Measurements from ENCODE around the gene DHX34.
"Not testable (repeated sequence)": the region's sequence is repeated elsewhere in the genome, so short reads cannot be mapped to it uniquely, and the experiment has no call there.

The DHX34 gene, protein sequence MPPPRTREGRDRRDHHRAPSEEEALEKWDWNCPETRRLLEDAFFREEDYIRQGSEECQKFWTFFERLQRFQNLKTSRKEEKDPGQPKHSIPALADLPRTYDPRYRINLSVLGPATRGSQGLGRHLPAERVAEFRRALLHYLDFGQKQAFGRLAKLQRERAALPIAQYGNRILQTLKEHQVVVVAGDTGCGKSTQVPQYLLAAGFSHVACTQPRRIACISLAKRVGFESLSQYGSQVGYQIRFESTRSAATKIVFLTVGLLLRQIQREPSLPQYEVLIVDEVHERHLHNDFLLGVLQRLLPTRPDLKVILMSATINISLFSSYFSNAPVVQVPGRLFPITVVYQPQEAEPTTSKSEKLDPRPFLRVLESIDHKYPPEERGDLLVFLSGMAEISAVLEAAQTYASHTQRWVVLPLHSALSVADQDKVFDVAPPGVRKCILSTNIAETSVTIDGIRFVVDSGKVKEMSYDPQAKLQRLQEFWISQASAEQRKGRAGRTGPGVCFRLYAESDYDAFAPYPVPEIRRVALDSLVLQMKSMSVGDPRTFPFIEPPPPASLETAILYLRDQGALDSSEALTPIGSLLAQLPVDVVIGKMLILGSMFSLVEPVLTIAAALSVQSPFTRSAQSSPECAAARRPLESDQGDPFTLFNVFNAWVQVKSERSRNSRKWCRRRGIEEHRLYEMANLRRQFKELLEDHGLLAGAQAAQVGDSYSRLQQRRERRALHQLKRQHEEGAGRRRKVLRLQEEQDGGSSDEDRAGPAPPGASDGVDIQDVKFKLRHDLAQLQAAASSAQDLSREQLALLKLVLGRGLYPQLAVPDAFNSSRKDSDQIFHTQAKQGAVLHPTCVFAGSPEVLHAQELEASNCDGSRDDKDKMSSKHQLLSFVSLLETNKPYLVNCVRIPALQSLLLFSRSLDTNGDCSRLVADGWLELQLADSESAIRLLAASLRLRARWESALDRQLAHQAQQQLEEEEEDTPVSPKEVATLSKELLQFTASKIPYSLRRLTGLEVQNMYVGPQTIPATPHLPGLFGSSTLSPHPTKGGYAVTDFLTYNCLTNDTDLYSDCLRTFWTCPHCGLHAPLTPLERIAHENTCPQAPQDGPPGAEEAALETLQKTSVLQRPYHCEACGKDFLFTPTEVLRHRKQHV

DNA sequence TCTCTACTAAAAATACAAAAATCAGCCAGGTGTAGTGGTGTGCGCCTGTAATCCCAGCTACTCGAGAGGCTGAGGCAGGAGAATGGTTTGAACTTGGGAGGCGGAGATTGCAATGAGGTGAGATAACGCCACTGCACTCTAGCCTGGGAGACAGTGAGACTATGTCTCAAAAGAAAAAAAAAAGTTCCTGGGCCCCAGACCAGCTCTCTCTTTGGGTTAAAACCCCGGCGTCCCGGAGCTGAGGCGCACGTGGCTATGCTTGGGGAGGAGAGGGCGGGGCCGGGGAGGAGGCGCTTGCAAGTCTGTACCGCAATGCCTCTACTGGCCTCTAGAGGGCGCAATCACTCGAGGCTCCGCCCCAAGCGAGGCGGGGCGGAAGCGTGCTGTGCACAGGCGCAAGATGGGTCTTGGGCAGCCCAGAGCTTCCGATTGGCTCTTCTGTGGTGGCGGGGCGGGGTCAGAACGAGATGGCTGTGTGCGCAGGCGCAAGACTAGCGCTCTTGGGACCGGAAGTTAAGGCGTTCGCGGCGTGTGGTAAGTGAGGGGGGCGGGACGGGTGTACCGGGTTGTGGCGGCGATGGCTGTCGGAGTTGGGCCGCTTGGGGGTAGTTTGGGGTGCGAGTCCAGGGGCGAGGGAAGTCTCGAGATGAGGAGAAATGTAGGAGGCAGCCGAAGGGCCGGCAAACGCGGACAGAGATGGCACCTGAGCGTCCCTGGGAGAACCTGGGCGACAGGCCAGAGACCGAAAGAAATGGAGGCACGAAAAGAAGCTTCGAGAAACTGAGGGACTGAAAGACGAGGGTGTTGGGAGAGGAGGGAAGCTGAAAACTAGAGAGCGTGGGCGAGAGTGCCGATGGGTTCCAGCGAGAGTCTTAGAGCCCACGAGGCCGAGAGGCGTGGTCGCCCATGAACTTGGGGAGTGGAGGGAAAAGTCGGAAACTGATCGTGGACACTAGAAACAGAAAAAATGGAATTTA lies at the start of gene DHX34:
Gene DHX34, plus strand, starts transcription at position 497 of the 977 bp plus-strand sequence. CDS start 3,716 bp downstream, outside the sequence.
- DNase-seq: peak; percentile 100

DNA sequence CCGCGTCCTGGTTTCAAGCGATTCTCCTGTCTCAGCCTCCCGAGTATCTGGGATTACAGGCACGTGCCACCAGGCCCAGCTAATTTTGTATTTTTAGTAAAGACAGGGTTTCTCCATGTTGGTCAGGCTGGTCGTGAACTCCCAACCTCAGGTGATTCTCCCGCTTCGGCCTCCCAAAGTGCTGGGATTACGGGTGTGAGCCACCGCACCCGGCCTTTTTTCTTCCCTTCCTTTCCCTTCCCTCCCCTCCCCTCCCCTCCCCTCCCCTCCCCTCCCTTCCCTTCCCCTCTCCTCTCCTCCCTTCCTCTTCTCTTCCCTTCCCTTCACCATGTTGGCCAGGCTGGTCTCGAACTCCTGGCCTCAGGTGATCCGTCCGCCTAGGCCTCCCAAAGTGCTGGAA lies 48.2 kb upstream of the DHX34 start:
- not testable (repeated sequence) for DNase-seq

DNA sequence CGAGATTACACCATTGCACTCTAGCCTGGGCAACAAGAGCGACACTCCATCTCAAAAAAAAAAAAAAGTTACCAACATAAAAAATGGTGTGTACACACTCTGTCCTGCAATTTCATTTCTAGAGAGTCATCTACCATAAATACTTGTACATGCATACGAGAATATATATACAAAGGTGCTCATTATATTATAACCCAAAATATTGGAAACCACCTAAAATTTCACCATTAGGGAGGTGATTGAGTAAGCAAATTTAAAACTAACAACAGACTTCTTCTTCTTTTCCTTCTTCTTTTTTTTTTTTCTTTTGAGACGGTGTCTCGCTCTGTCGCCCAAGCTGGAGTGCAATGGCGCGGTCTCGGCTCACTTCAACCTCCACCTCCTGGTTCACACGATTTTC lies 46.9 kb upstream of the DHX34 start:
- no peak for DNase-seq

DNA sequence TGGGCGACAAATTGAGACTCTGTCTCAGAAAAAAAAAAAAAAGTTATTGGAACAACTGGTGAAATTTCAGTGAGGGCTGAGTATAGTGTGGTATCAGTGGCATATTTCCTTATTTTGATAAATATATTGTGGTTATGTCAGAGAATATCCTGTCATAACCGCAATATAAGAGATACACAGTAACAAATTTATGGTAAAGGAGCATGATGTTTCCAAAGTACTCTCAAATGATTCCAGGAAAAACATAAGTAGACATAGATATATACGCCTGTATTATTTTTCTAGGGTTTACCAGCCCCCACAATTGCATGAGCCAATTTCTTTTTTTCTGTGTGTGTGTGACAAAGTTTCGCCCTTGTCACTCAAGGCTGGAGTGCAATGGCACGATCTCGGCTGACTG lies 45.1 kb upstream of the DHX34 start:
- DNase-seq: no peak

DNA sequence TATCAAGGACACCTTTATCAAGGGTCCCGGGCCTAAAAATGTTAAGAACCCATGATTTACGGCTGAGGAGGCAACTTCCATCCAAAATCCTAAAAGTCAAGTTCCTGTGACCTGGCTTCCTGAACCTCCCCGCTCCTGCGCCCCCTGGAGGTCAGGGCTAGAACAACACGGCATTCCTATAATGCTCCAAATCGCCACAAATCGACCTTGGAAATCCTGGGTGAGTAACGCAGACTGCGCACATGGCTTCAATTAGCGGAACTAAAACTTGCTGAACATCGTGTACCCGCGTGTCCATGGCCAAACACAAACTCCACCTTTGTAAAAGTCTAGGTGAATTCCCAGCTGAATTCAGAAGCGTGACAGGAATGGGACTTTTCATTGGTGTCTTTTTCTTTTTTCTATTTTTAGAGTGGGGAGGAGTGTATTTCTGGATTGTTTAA lies 43.8 kb upstream of the DHX34 start:
- DNase-seq: peak; percentile 43

DNA sequence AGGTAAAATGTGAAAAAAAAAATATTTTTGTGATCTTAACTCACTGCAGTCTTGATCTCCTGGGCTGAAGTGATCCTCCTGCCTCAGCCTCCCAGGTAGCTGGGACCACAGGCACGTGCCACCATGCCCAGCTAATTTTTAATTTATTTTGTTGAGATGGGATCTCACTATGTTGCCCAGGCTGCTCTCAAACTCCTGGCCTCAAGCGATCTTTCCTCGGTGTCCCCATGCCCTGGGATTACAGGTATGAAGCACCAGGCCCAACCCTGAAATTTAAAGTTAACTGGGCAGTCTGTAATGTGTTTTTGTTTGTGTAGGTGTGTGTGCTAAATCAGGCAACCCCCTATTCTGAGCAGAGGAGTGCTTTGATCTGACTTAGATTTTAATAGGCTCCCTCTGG lies 42.8 kb upstream of the DHX34 start:
- no peak for DNase-seq

DNA sequence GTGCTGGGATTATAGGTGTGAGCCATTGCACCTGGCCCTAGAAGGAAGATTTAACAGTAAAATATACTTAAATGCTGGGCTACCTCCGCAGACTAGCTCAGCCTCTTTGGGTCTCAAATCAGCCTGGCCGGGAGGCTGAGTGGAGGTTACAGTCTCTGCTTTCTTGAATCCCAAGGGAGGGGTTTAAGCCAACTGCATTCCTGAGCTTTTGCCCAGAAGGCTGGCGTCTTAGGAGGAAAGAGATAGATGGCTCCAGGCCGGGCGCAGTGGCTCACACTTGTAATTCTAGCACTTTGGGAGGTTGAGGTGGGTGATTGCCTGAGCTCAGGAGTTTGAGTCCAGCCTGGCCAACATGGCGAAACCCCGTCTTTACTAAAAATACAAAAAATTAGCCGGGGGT lies 40.1 kb upstream of the DHX34 start:
- no peak for DNase-seq

DNA sequence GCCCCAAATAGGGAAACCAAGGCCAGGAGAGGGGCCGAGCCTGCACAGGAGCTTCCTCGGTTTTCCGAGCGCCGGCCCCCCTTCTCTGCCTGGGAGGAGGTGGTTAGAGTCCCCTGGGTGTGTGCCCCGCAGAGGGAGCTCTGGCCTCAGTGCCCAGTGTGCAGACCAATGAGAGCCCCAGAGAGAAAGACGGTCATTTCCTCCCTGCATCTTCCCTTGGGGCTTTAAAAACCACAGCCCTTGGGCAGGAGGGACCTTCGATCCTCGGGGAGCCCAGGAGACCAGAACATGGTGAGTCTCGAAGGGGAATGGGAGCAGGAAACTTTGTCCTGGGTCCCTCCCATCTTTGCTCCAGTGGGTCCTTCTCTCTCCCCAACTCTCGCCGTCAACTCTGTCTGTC lies 39.5 kb upstream of the DHX34 start, which contains the start of gene C5AR1:
Gene C5AR1, plus strand, starts transcription at position 254 of the 400 bp plus-strand sequence. Its CDS starts 35 bp downstream, at position 289.
- no peak for DNase-seq

DNA sequence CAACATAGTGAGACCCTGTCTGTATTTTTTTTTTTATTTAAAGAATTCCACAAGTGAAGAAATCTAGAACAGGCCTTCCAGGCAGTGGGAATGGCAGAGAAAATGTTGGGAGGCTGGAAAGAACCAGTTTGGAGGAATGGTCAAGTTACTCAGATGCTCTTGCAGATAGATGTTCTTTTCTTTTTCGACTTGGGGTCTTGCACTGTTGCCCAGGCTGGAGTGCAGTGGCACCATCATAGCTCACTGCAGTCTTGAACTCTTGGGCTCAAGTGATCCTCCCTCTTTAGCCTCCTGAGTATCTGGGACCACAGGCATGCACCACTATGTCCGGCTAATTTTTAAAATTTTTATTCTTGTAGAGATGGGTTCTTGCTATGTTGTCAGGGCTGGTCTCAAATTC lies 38.8 kb upstream of the DHX34 start:
- no peak for DNase-seq

DNA sequence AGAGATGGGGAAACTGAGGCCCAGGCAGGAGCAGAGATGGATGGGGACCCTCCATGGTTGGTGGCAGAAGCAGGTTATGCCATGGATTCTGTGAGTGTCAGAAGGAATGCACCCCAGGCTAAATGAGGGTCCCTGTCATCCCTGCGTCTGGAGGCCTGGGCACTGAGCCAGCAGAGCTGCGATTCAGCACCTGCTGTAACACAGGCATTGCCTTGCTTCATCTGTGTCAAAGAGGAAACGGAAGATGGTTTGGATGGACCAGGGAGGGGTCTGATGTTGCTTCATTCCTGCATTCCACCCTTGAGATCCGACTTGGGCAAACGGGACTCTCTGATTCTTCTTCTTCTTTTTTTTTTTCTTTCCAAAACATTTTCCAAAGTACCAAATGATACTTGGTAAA lies 38.3 kb upstream of the DHX34 start:
- no peak for DNase-seq

DNA sequence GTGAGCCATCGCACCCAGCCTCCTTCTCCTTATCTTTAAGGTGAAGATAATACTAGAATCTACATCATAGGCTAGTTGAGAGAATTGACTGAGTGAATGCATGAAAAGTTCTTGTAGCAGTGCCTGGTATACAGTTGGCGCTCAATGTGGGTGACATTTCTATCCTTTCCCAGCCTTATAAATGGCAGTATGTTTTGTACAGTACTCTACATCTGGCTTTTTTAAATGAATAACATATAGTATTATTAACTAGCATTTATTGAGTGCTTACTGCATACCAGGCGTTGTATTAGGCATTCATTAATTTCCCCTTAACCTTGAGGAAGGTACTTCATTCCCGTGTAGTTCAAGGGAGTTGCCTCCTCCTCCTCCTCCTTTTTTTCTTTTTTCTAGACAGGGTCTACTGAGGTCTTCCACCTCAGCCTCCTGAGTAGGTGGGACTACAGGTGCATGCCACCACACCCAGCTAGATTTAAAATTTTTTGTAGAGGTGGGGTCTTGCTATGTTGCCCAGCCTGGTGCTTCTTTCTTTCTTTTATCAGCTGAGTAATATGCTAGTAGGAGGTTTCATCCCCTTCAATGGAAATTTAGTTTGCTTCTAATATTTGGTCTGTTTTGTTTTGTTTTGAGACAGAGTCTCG lies 36.6 kb upstream of the DHX34 start:
- DNase-seq: no peak

DNA sequence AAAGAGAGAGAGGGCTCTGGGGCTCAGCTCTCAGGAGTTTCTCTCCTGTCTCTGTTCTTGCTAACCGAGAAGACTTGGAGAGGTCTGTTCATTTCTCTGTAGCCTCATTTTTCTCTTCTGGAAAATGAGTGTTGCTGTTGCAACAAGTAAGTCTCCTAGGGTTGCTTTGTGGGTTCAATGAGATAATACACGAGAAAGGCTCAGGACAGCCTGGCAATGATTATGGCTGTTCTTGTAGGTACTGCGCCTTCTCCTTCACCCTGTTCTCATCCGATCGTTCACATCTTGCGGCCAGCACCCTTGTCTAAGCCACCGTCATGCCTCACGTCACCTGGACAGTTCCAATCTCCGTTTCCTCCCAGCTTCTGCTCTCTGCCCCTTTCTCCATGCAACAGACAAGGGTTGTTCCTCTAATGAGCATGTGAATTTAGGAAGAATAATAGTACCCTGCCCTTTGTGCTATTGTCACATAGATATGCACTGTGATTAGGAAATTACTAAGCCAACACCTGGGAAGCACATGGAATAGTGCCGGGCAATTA lies 35.3 kb upstream of the DHX34 start:
- DNase-seq: no peak

DNA sequence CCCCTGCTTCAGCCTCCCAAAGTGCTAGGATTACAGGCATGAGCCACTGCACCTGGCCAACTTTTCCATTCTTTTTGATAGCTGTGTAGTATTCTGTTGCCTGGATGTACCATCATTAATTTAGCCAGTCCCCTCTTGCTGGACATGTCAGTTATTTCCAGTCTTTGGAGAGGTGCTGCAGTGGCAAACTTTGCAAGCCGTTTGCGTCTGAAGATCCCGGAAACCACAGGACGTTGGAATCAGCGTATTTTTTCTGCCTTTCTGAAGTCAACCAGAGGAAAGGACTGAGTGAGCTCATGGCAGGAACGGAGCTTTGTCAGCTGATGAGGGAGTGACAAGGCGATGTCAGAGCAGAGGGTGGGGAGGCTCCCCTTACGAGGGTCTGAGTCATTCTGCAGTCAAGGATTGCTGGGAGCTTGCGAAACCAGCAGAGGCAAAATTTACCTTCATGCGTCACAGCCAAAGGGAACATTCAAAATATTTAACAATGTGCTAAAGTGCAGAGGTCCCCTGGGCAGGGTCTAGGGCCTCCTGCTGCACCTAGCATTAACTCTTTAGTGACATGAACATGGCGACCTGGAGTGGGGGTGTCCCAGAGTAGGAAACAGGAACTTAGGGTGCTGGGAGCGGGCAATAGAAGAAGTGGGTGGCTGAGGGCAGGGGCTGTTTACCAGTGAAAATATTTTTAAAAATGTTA lies 33.8 kb upstream of the DHX34 start:
- peak; percentile 16 for DNase-seq

DNA sequence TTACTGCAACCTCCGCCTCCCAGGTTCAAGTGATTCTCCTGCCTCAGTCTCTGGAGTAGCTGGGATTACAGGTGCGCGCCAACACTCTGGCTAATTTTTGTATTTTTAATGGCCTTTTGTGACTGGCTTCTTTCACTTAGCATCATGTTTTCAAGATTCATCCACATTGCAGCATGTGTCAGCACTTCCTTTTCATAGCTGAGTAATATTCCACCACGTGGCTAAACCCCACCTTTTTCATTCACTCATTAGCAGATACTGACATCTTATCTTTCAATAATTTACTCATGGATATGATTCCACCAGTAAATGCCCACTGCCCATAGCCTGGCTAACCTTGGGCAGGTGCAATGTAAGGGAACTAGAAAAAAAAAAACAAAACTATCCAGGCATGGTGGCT lies 32.6 kb upstream of the DHX34 start:
- DNase-seq: no peak

DNA sequence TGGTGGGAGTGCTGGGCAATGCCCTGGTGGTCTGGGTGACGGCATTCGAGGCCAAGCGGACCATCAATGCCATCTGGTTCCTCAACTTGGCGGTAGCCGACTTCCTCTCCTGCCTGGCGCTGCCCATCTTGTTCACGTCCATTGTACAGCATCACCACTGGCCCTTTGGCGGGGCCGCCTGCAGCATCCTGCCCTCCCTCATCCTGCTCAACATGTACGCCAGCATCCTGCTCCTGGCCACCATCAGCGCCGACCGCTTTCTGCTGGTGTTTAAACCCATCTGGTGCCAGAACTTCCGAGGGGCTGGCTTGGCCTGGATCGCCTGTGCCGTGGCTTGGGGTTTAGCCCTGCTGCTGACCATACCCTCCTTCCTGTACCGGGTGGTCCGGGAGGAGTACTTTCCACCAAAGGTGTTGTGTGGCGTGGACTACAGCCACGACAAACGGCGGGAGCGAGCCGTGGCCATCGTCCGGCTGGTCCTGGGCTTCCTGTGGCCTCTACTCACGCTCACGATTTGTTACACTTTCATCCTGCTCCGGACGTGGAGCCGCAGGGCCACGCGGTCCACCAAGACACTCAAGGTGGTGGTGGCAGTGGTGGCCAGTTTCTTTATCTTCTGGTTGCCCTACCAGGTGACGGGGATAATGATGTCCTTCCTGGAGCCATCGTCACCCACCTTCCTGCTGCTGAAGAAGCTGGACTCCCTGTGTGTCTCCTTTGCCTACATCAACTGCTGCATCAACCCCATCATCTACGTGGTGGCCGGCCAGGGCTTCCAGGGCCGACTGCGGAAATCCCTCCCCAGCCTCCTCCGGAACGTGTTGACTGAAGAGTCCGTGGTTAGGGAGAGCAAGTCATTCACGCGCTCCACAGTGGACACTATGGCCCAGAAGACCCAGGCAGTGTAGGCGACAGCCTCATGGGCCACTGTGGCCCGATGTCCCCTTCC lies 28.9 kb upstream of the DHX34 start:
- no peak for DNase-seq

DNA sequence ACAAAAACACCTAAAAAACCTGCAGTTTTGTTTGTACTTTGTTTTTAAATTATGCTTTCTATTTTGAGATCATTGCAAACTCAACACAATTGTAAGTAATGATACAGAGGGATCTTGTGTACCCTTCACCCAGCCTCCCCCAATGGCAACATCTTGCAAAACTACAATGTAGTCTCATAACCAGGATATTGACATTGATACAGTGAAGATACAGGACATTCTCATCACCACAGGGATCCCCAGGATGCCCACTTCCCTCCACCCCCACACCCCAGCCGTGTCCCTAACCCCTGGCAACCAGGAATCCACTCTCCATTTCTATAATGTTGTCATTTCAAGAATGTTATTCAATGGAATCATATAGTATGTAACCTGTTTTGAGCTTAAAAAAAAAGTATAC lies 27.5 kb upstream of the DHX34 start:
- no peak for DNase-seq

DNA sequence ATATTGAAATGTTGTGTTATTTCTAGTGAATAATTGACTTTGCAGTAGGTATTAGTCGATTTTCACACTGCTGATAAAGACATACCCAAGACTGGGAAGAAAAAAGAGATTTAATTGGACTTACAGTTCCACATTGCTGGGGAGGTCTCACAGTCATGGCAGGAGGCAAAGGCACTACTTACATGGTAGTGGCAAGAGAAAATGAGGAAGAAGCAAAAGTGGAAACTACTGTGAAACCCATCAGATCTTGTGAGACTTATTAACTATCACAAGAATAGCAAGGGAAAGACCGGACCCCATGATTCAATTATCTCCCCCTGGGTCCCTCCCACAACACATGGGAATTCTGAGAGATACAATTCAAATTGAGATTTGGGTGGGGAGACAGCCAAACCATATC lies 27.1 kb upstream of the DHX34 start:
- no peak for DNase-seq

DNA sequence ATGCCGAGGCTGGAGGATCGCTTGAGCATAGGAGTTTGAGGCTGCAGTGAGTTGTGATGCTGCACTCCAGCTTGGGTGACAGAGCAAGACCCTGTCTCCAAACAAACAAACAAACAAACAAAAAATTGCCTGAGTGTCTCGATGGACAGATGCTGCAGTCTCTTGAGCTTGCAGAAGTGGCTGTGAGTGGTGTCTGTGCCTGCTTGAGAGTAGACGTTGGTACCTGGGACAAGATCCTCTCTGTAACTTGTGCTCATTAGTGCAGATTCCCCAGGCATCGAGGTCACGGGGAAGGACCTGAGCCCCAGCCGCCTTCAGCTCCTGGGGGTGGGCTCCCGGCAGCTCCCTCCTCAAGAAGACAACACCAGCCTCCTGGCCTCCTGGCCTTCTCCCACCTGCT lies 25.7 kb upstream of the DHX34 start:
- DNase-seq: no peak

DNA sequence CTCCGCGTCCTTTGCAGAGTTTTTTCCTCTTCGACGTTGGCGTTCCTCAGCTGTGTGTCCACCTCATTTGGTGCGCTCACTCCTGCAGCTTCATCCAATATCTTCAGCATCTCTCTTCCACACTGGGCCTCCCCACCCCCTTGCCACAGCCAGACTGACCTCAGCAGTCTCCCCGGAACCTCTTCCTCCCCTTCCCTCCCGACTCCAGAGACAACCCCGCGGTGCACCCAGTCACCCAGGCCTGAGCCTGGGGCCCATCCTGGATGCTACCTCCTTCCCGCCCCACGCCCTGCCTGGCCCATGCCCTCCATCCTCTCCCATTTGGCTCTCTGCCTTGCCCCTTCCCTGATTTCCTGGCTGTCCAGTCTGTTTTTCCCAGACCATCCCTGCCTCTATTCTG lies 25.2 kb upstream of the DHX34 start:
- DNase-seq: no peak

All from activated CD4-positive, alpha-beta T cell treated with anti-CD3 and anti-CD28 coated beads, Interleukin-10, Interleukin-2, amounts not matched to agents 100 ng/mL and 50 ng/mL, durations not matched to agents 16 hours and 8 hours (primary cell).